HG02943 (cell line): ENCODE data around the gene GRB14.
"Not testable (repeated sequence)": the region's sequence is repeated elsewhere in the genome, so short reads cannot be mapped to it uniquely, and the experiment has no call there.

Experiments
- ATAC-seq: cut with Tn5 transposase; IDR thresholded peaks from one replicate; pipeline ENCODE4 v1.9.1; 2021; ENCODE audit warnings: mild to moderate bottlenecking, low read depth, moderate library complexity; ENCODE audit not compliant: unreplicated experiment

The GRB14 gene

DNA sequence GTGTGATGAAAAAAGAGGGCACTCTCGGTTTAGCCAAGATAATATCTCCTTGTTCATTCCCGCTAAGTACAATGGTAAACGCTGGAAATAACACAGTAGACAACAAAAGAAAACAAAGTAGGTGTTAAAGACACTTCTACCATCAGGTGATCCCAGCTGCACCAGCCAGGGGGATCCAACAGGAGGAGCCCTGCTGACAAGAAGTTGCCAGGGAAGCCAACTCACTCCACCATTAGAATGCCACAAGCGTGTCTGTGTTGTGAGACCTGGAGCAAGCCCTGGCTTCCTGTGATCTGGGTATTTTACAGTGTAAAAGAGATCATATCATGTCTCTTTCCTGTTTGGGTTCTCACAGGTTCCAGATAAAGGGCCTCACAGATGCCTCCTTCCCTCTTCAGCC is 117.0 kb downstream of the GRB14 start:
- no peak for ATAC-seq

DNA sequence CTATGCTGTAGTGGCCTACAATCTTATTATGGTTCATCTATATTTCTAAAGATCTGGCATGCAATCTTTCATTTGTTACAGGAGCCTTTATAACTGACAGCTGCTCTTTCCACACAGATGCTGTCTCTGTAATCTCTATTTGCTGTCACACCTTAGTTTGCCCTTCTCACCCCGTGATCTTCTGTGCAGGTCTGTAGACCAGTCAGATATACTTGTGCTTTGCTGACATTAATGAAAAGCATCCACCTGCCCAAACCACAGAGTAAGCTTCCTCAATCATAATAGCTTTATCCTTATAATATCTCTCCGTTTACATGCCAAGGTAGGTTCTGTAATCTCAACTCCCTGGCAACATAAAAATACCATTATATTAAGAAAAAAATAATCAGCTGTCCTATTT is 122.4 kb downstream of the GRB14 start:
- ATAC-seq: no peak

DNA sequence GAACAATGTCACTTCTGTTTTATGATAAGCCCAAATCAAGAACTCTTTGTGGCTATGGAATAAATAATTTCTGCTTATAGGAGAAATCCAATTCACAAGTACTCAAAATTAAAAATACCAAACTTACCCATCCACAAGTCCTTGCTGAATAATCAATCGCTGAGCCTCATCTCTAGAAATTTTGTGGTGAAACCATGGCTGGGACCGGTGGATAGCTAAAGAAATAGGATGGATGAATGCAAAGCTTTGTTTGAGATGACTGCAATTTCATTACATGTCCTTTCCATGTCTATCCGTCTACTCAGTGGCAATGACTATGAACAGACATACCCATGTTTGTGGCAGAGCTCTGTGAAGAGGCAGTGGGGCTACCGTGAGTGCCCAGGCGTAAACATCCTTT is 124.4 kb downstream of the GRB14 start:
- no peak for ATAC-seq

- no peak for ATAC-seq
Measured at GRCh38 chr2:164496421-164496820, 124.9 kb downstream of the GRB14 start.

DNA sequence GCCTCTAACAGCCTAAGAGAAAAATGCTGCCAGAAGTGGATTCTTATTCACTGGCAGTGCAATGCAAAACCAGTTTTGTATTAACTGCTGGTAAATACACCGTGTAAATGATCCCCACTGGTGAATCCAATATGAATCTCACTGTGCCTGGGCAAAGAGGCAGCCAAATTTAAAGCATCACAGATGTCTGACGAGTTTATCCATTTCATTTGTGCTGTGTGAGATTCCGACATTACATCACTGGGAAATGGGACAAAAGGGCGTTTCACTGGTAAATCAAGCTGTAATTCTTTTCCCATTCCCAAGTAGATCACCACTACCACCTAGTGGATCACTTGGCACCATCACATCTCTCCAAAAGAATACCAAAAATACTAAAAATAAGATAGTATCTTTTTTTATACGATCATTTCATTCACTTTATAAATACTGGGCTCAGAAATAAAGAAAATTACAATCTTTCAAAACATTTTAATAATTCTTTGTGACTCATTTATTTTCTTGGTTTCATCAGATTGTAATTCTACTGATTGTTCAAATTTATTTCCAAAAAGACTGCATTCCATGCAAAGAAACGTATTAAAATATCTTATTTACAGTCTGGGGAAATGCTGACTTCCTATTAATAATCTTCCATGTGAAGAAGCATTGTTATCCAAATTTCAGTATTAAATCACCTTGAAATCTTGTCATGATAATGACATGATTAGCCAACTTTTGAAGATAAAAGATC is 125.6 kb downstream of the GRB14 start:
- ATAC-seq: no peak

DNA sequence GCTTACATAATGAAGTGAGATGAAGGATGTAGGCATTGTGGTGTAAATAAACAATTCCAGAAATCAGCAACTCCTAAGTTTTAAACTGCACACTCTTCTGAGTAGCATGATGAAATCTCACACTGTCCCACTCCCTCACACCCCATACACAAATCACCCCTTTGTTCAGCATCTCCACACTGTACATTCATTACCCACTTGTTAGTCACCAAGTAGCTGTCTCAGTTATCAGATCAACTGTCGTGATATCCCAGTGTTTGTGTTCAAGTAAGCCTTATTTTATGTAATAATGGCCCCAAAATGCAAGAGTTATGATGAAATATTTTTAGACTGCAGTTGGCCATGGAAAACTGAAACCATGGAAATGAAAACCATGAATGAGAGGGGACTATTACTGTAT is 135.7 kb downstream of the GRB14 start:
- ATAC-seq: no peak

DNA sequence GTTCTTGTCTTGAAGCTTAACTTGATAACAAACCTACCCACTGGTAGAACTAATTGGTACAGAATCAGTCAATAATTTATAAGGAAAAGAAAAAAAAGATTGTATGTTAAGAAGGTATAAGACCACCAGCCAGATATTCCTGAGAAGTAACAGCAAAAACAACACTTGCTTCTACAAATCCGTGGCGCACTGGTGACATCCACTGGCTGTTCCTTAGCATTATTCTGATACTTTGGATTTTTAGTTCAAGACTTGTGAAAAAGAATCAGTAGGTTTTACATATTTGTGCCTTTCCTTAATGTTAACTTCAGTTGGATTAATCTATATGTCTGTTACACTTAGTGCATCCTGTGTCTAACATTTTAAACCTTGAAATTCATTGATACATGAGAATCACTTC is 141.8 kb downstream of the GRB14 start:
- no peak for ATAC-seq

- no peak for ATAC-seq
Measured at GRCh38 chr2:164478205-164478604, 143.1 kb downstream of the GRB14 start.

GRCh38 chr2:164474873-164475272 is 146.4 kb downstream of the GRB14 start:
- no peak for ATAC-seq

DNA sequence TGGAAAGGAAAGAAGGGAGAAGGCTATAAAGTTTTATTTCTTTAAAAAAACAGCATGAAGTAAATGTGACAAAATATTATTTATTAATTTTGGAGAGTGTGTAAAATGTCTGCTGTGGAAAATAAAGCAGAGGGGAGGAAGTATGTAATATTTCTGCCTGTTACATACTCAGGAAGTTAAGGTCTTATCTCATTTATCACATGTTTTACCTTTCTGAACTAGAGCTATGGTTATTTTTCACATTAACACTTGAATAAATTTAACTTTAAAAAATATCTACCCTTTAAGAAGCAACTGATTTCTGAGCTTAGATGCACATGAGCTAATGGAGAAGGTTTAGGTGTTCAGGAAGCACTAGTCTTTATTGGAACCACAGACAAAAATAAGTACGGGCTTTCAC is 148.3 kb downstream of the GRB14 start:
- ATAC-seq: no peak

DNA sequence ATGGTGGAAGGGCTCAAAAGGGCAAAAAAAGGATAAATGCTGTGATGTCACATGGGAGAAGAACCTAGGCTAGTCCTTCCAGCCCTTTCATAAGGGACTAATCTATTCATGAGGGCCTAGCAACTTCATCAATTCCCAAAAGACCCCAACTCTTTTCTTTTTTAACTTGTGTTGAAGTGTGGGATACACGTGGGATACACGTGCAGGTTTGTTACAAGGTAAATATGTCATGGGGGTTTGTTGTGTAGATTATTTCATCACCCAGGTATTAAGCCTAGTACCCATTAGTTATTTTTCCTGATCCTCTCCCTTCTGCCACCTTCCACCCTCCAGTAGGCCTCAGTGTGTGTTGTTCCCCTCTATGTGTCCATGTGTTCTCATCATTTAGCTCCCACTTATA is 156.2 kb downstream of the GRB14 start:
- not testable (repeated sequence) for ATAC-seq

- ATAC-seq: no peak
Measured at GRCh38 chr2:164464376-164464775, 156.9 kb downstream of the GRB14 start.

- ATAC-seq: no peak
Measured at GRCh38 chr2:164458792-164459191, 162.5 kb downstream of the GRB14 start.

DNA sequence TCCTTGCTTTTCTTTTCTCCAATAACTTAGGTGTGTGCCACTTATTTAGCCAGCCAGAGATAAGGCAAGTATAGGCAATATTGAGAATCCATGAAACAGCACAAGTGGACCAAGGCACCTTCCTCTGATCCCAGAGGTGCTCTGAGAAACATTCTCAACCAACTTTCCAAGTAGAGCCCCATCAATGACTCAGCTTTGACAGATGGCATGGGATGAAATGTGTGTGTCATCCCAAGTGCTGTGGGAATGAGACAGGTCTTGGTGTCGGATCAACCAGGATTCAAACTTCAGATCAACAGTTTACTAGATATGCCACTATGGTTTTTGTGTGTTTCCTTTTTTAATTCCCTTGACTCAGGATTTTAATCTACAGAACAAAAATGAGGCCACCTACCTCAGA is 164.0 kb downstream of the GRB14 start:
- no peak for ATAC-seq

DNA sequence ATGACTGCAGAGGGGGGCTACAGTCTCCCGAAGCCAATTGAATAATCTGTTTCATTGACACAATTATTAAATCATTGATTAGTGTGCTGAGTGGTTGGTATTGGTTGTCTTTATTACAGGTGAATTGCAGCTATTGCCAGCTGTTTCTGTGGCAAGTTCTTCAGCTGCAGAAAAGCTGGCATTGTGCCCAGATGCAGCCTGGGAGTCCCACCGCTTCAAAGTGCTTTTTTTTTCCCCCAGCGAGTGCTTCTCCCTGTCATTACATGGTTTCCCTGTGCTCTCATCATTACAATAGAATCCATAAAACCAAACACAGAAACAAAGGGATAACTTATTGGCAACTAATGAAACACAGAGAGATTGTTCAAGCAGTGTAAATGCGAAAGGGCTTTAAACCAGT is 164.7 kb downstream of the GRB14 start:
- no peak for ATAC-seq

- no peak for ATAC-seq
Measured at GRCh38 chr2:164453656-164454305, 167.5 kb downstream of the GRB14 start.

GRCh38 chr2:164450278-164450677 is 171.0 kb downstream of the GRB14 start:
- no peak for ATAC-seq

- ATAC-seq: no peak
Measured at GRCh38 chr2:164449706-164450105, 171.6 kb downstream of the GRB14 start.

- no peak for ATAC-seq
Measured at GRCh38 chr2:164447660-164448059, 173.6 kb downstream of the GRB14 start.
